OCI-LY7 (cell line): ENCODE measurements around the gene CCDC187.

Experiments
- EZH2phosphoT487 ChIP-seq: fragments of 200-600 bp; sonication (generic); IDR thresholded peaks from 2 replicates; pipeline ENCODE4 v1.6.1; 2018; ENCODE audit warnings: low read depth, borderline replicate concordance, mild to moderate bottlenecking, mixed run types, antibody characterized with exemption, low read length, moderate library complexity, mixed read lengths
- TF ChIP-seq, protein P1 (sequence below): fragments of 200-600 bp; sonication (generic); conservative IDR thresholded peaks from 2 replicates; pipeline ENCODE4 v1.5.1; 2014; ENCODE audit warnings: mild to moderate bottlenecking, antibody characterized with exemption, low read length, moderate library complexity, mixed read lengths

DNA sequence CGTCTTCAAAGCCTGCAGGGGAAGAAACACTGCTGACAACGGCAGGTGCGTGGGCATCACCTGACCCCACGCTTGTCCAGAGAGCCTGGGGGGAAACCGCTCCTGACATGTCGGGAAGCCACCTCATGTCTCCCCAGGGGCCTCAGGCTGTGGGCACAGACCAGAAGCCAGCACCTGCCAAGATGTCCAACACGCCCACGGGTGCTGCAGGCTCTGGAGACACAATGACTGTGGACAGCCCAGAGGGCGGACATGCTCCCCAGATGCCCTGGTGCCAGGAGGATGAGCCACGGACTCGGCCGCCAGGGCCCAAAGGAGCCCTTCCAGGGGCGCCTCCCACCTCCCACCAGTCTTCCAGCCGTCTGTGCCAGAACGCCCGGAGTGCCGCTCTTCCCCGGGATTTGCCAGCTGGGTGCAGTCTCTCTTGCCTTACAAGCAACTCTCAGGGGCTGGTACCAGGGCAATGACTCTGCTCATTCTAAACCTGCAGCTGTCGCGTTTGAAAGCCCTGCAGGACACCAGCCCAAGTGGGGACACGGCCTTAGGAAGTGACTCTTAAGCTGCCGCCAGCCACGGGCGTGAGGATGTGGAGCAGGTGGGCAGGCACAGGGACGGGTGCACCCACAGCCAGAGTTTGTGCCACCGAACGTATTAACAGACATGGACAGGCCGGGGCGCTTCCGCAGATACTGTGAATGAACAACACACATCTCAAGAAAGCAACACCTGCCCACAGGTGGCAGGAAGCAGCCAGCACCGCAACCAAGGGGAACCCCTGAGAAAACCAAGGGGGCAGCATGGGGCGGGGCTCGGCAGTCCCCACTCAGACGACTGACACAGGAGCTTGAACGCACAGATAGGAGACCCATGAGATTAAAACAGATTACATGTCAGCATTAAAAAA lies 92.2 kb downstream of the CCDC187 start:
- TF ChIP-seq, protein P1, sequence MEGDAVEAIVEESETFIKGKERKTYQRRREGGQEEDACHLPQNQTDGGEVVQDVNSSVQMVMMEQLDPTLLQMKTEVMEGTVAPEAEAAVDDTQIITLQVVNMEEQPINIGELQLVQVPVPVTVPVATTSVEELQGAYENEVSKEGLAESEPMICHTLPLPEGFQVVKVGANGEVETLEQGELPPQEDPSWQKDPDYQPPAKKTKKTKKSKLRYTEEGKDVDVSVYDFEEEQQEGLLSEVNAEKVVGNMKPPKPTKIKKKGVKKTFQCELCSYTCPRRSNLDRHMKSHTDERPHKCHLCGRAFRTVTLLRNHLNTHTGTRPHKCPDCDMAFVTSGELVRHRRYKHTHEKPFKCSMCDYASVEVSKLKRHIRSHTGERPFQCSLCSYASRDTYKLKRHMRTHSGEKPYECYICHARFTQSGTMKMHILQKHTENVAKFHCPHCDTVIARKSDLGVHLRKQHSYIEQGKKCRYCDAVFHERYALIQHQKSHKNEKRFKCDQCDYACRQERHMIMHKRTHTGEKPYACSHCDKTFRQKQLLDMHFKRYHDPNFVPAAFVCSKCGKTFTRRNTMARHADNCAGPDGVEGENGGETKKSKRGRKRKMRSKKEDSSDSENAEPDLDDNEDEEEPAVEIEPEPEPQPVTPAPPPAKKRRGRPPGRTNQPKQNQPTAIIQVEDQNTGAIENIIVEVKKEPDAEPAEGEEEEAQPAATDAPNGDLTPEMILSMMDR, result no peak
- TF ChIP-seq EZH2phosphoT487, result no peak
